Coronary artery (tissue), 2 donors: ENCODE data around the gene HINT1.
A peak's percentile ranks its signal among the peaks of the same experiment; 100 is the strongest.

Experiments used
- DNase-seq: peaks from one replicate; pipeline ENCODE4 v3.0.0-alpha.2; 2017; ENCODE audit warnings: low spot score
- H3K27ac ChIP-seq, 2 donors: fragments of 200-600 bp; sonication (generic); one replicate each; pipeline ENCODE4 v1.5.1; 2016 to 2019
- H3K4me3 ChIP-seq: fragments of 200-600 bp; sonication (generic); 2 replicates; pipeline ENCODE4 v1.5.1; 2016; ENCODE audit warnings: mild to moderate bottlenecking, moderate library complexity
- TF ChIP-seq, protein P1 (sequence below): fragments of 200-600 bp; sonication (generic); IDR thresholded peaks from one replicate; pipeline ENCODE4 v1.5.1; 2019; ENCODE audit warnings: antibody characterized with exemption

HINT1 gene

DNA sequence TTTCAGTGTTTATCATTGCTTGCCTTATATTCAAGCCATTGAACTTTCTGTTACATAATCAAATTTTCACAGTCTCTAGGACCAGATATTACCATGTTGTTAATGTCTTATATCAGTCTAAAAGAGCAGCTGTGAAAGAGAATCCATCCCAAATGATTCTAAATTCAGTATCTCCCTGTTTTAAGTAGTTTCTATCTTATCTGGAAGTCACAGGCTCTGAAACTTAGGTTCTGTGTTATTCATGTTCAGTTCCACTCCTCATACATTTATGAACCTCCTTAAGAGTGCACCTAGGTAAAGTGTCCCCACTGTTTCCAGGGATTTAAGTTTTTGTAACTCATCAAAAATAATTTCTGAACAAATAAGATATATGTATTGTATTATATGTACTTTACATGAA lies 15.4 kb upstream of the HINT1 start:
- no peak for DNase-seq
- Histone ChIP-seq H3K27ac (no peak overlapping the region), H3K4me3 (no peak overlapping the region)
- TF ChIP-seq, protein P1, sequence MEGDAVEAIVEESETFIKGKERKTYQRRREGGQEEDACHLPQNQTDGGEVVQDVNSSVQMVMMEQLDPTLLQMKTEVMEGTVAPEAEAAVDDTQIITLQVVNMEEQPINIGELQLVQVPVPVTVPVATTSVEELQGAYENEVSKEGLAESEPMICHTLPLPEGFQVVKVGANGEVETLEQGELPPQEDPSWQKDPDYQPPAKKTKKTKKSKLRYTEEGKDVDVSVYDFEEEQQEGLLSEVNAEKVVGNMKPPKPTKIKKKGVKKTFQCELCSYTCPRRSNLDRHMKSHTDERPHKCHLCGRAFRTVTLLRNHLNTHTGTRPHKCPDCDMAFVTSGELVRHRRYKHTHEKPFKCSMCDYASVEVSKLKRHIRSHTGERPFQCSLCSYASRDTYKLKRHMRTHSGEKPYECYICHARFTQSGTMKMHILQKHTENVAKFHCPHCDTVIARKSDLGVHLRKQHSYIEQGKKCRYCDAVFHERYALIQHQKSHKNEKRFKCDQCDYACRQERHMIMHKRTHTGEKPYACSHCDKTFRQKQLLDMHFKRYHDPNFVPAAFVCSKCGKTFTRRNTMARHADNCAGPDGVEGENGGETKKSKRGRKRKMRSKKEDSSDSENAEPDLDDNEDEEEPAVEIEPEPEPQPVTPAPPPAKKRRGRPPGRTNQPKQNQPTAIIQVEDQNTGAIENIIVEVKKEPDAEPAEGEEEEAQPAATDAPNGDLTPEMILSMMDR = no peak

DNA sequence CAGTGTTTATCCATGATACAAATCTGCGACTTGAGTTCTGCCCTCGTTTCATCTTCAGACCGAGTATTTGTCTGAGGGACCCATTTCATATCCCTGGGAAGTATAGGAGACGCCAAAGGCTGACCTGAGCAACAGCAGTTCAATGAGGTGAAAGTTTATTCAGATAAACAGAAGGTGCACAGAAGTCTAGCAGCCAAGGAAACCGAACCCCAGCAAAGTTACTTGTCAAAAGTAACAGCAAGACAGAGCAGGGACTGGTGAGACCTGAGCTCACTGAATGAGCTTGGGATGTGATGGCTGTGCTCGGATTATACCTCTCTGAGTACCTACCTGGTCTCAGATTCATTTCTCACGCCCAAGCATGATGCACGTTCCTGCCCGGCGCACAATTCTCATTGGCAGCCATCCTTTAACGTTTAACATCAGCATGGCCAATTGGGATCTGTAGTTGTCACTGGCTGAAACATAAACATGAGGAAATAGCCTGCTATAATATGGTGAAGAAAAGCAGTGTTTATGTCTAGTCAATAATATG lies 6.3 kb upstream of the HINT1 start:
- Histone ChIP-seq H3K27ac (peak overlapping the region; percentile 71 to 88), H3K4me3 (peak overlapping the region; percentile 89)
- TF ChIP-seq, protein P1 = no peak
- no peak for DNase-seq

DNA sequence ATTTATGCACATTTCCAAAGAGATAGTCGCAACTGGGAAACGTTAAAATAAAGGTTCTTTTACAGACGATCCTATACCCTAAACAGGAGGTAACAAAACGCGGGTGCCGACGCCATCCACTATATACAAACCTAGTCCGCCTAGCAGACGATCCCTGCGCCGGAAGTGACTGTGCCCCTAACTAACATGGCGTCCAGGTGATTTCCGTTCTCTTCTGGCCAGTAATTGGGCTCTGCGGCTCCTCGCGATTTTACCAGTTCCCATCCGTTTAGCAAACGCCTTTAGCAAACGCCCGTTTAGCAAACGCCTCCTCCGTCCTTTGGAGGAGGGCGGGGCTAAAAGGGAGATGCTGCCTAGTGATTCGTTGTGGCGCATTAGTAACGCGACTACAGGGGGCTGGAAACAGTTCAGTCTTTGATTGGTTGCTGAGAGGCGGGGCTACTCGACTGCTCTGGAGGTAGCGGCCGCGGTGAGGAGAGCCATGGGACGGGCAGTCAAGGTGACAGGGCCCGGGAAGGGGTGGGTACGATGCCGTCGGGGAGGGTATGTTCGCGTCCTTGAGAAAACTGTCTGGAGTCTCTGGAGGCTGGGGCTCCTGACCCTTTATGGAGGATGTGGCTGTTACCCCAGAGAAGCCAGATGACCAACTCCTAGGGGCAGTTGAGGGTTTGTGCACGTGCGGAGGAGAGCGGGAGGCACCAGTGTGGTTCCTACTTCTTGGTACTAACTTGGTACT lies 5.7 kb upstream of the HINT1 start, which contains the start of gene LYRM7:
LYRM7 (plus strand) TSS at position 405 of the 736 bp plus-strand sequence; CDS start at position 482, 77 bp downstream.
- H3K4me3 ChIP-seq = peak within 1 kb of the TSS; percentile 89
- DNase-seq = peak; percentile 98
- TF ChIP-seq, protein P1 = no peak
- H3K27ac ChIP-seq = peak within 1 kb of the TSS; percentile 71 to 88

DNA sequence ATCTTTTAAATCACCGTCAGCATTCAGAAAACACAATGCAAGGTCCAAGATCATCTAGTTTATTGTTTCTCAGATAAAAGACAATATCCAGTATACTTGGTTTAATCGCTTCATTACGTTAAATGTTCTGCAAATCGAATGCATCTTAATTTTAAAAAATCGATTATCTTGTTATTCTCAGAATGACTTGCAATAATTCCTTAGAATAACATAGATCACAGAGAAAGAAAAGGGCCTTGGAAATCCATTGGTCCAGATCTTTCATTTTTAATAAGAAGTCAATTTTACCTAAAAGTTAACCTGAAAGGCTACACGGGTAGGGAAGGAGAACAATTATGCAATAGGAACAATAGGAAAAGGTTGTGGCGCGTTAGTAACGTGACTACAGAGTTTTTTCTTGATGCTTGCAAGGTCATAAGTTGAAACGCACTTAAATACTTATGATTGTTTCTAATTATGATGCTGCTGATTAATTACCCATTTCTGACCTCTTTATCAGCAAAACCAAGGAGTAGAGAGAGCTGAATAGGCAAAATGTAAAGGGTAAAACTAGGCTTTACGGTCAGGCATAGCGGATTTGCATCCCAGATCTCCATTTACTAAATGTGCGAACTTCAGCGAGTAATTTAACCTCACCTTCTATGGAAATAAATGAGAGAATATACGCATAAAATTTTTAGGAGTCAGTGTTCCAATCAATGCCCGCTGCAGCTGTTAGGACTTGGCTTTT lies 4.9 kb upstream of the HINT1 start:
- DNase-seq = no peak
- TF ChIP-seq, protein P1 = no peak
- Histone ChIP-seq H3K4me3 (peak overlapping the region; percentile 89), H3K27ac (peak overlapping the region in 1 of 2 donors; percentile 88)

DNA sequence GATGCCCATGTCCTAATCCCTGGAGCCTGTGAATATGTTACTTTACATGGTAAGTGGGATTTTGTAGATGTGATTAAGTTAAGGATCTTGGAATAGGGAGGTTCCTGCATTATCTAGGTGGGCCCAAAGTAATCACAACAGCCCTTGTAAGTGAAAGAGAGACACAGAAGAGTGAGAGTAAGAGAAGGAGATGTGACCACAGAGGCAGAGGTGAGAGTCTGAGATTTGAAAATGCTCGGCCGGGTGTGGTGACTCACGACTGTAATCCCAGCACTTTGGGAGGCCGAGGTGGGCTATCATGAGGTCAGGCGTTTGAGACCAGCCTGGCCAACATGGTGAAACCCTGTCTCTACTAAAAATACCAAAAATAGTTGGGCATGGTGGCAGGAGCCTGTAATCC lies 2.6 kb upstream of the HINT1 start:
- Histone ChIP-seq H3K4me3 (no peak overlapping the region), H3K27ac (no peak overlapping the region)
- TF ChIP-seq, protein P1 = no peak
- DNase-seq = no peak

DNA sequence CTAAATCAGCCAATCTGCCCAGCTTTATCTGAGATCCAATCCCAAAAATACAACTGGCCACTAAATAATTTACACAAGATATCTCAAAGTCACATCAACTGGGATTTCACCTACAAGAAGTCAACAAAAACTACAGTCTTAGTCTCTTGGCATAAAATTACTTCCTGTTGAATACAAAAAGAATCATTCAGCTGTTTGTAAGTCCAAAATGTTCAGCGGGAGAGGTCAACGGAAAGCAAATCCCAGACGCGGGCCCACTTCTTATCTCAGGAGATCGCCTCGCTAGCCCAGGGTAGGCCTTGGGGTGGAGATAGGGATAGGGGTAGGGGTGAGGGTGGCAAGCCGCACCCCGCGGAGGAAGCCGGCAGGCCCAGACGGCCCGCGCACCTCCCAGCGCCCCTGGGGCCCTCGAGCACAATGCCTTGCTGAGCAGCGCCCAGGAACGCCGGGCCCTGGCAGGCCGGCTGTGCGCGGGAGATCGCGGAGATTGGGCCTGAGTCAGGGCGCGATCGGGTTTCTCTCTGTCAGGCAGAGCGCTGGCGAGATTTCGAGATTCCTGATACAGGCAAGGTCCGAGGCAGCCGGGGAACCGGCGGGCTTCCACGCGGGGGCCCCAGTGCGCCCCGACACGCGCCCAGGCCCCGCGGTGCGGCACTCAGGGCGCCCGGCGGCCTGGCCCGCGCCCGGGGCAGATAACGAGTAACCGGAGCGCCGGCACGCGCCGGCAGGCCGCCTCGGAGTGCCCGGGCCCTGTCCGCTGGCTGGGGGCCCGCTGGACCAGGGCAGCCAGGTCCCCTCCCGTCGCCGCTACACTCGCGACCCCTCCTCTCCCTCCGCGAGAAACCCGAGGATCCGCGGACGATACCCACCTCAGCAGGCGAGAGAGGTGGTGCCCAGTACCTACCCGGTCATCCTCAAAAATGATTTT lies 601 bp downstream of the HINT1 start:
- Histone ChIP-seq H3K4me3 (peak overlapping the region; percentile 96), H3K27ac (peak overlapping the region; percentile 91 to 93)
- TF ChIP-seq, protein P1 = no peak
- peak; percentile 79 for DNase-seq
